Measurements from ENCODE around the gene NELL2. TPM values are rescaled to one million over a fixed set of nuclear protein-coding genes. Genes with fewer than 3 reads are reported as not detected.
"Not testable (repeated sequence)": the region's sequence is repeated elsewhere in the genome, so short reads cannot be mapped to it uniquely, and the experiment has no call there.

The NELL2 gene
- total RNA-seq, 2 donors from 2014 or later: 0.63 to 6.0 TPM

- H3K36me3 ChIP-seq: no peaks in the 10 kb centered on the region
- H3K4me1 ChIP-seq (ENCODE audit: control insufficient read depth in 1 of 2, low read depth in 2 of 2): no peaks in the 10 kb centered on the region
- ATAC-seq (ENCODE audit: insufficient number of reproducible peaks, low FRiP score, low read depth) (no peak), DNase-seq (ENCODE audit: low spot score) (no peak)
- H3K9me3 ChIP-seq: no peaks in the 10 kb centered on the region
- no peak for TF ChIP-seq CTCF (IDR thresholded peaks at IDR 0.05)
- no peak overlapping the region for H3K27ac ChIP-seq
- no peaks in the 10 kb centered on the region for H3K27me3 ChIP-seq (replicated peaks; ENCODE audit: insufficient read depth)
- H3K4me3 ChIP-seq: no peak overlapping the region
Measured at GRCh38 chr12:44694017-44694416, 182.1 kb downstream of the NELL2 start.

- H3K9me3 ChIP-seq: no peaks in the 10 kb centered on the region
- no peaks in the 10 kb centered on the region for H3K36me3 ChIP-seq
- TF ChIP-seq CTCF (IDR thresholded peaks at IDR 0.05): no peak
- H3K27me3 ChIP-seq (replicated peaks; ENCODE audit: insufficient read depth): no peaks in the 10 kb centered on the region
- no peak overlapping the region for H3K27ac ChIP-seq
- no peak for DNase-seq (ENCODE audit: low spot score)
- H3K4me3 ChIP-seq: no peak overlapping the region
- ATAC-seq (ENCODE audit: insufficient number of reproducible peaks, low FRiP score, low read depth): no peak
- H3K4me1 ChIP-seq (ENCODE audit: control insufficient read depth in 1 of 2, low read depth in 2 of 2): no peaks in the 10 kb centered on the region
Measured at GRCh38 chr12:44689587-44689986, 186.5 kb downstream of the NELL2 start.

GRCh38 chr12:44686821-44687432 is 189.2 kb downstream of the NELL2 start:
- not testable (repeated sequence) for H3K9me3 ChIP-seq; ATAC-seq (ENCODE audit: insufficient number of reproducible peaks, low FRiP score, low read depth); H3K27me3 ChIP-seq (replicated peaks; ENCODE audit: insufficient read depth); H3K4me1 ChIP-seq (ENCODE audit: control insufficient read depth in 1 of 2, low read depth in 2 of 2); DNase-seq (ENCODE audit: low spot score); H3K36me3 ChIP-seq; H3K4me3 ChIP-seq; H3K27ac ChIP-seq

GRCh38 chr12:44677724-44678123 is 198.4 kb downstream of the NELL2 start:
- H3K4me1 ChIP-seq (ENCODE audit: control insufficient read depth in 1 of 2, low read depth in 2 of 2): no peaks in the 10 kb centered on the region
- H3K9me3 ChIP-seq: no peaks in the 10 kb centered on the region
- H3K36me3 ChIP-seq: no peaks in the 10 kb centered on the region
- H3K27me3 ChIP-seq (replicated peaks; ENCODE audit: insufficient read depth): no peaks in the 10 kb centered on the region
- ATAC-seq (ENCODE audit: insufficient number of reproducible peaks, low FRiP score, low read depth) (no peak), DNase-seq (ENCODE audit: low spot score) (no peak)
- no peak for TF ChIP-seq CTCF (IDR thresholded peaks at IDR 0.05)
- H3K4me3 ChIP-seq: no peak overlapping the region
- H3K27ac ChIP-seq: no peak overlapping the region

- H3K4me3 ChIP-seq: no peak overlapping the region
Measured at GRCh38 chr12:44674875-44675274, 201.2 kb downstream of the NELL2 start.

More at GRCh38 chr12:44674875-44675274, 201.2 kb downstream of the NELL2 start:
- Histone ChIP-seq H3K4me1 (ENCODE audit: control insufficient read depth in 1 of 2, low read depth in 2 of 2) (no peaks in the 10 kb centered on the region), H3K9me3 (no peaks in the 10 kb centered on the region), H3K27ac (no peak overlapping the region), H3K36me3 (no peaks in the 10 kb centered on the region), H3K27me3 (replicated peaks; ENCODE audit: insufficient read depth) (no peaks in the 10 kb centered on the region)
- DNase-seq (ENCODE audit: low spot score) (no peak), ATAC-seq (ENCODE audit: insufficient number of reproducible peaks, low FRiP score, low read depth) (no peak)
- TF ChIP-seq CTCF (IDR thresholded peaks at IDR 0.05): no peak
